Measurements from ENCODE around the gene ERFE. TPM values are rescaled to one million over a fixed set of nuclear protein-coding genes. Genes with fewer than 3 reads are reported as not detected.

ERFE gene
- polyA plus RNA-seq, 1 of the 3 experiments (the other 2 are of a cell fraction): 1.3 TPM

- TF ChIP-seq TAF1 (IDR thresholded peaks at IDR 0.05; ENCODE audit: borderline replicate concordance, low read depth, low read length) (no peak), ZBTB33 (IDR thresholded peaks at IDR 0.05; ENCODE audit: borderline replicate concordance, low read depth) (no peak), NRF1 (IDR thresholded peaks at IDR 0.05; ENCODE audit: low read depth, low read length) (no peak), EZH2phosphoT487 (IDR thresholded peaks at IDR 0.05; ENCODE audit: borderline replicate concordance, low read depth) (no peak), FOSL2 (IDR thresholded peaks at IDR 0.05; ENCODE audit: borderline replicate concordance, low read depth) (no peak), FOXJ3 (CRISPR knock-in tag; IDR thresholded peaks at IDR 0.05) (no peak), USF2 (IDR thresholded peaks at IDR 0.05; ENCODE audit: borderline replicate concordance, low read depth, low read length) (no peak), TEAD4 (IDR thresholded peaks at IDR 0.05; ENCODE audit: borderline replicate concordance, insufficient read depth) (no peak)
Observed at GRCh38 chr2:238144262-238144661, 14.5 kb upstream of the ERFE start (continued).

GRCh38 chr2:238145046-238145445 is 13.7 kb upstream of the ERFE start:
- Histone ChIP-seq H3F3A (replicated peaks; ENCODE audit: insufficient read depth) (no peaks in the 10 kb centered on the region), H3K27ac (ENCODE audit: low read depth in 2 of 2, low read length in 1 of 2) (no peak overlapping the region), H4K20me1 (ENCODE audit: insufficient read depth) (no peaks in the 10 kb centered on the region), H3K9me2 (no peaks in the 10 kb centered on the region), H3K9me3 (no peaks in the 10 kb centered on the region), H3K4me2 (no peak overlapping the region), H3K4me3 (ENCODE audit: low read depth in 2 of 2, low read length in 1 of 2) (no peak overlapping the region), H2AFZ (ENCODE audit: low read depth) (no peak overlapping the region), H3K36me3 (replicated peaks in 1 of 2; ENCODE audit: control insufficient read depth in 1 of 2, insufficient read depth in 2 of 2, low read length in 1 of 2) (no peaks in the 10 kb centered on the region), H3K79me2 (ENCODE audit: insufficient read depth) (no peaks in the 10 kb centered on the region), H3K27me3 (ENCODE audit: insufficient read depth) (no peaks in the 10 kb centered on the region), H3K4me1 (ENCODE audit: control insufficient read depth in 1 of 2, insufficient read depth in 2 of 2, low read depth in 1 of 2, low read length in 1 of 2) (peaks cover 9 to 10% of the 10 kb centered on the region in 2 experiments; a peak in 3 of 4 replicates), H3K9ac (no peak overlapping the region)
- WGBS (ENCODE audit: low lambda C conversion rate): 90% methylated on average over 1 of the region's 12 CpGs
- ChIA-PET CTCF (interaction anchor here (2.0 kb wide), 1 partner anchor 15 kb away, joined by 4 read pairs; no protein-coding TSS in a partner anchor), POLR2A (no interaction called here)
- TF ChIP-seq EP300 (IDR thresholded peaks at IDR 0.05; ENCODE audit: borderline replicate concordance in 1 of 2, low read depth in 1 of 2, low read length in 1 of 2) (no peak), GABPA (IDR thresholded peaks at IDR 0.05; ENCODE audit: low read depth) (no peak), CTCF (IDR thresholded peaks at IDR 0.05) (no peak), TEAD4 (IDR thresholded peaks at IDR 0.05; ENCODE audit: borderline replicate concordance, insufficient read depth) (no peak), GATA2 (CRISPR knock-in tag; IDR thresholded peaks at IDR 0.05) (no peak), MXI1 (IDR thresholded peaks at IDR 0.05; ENCODE audit: low read depth, low read length) (no peak), CHD2 (IDR thresholded peaks at IDR 0.05; ENCODE audit: low read length, partially characterized antibody) (no peak), MAX (IDR thresholded peaks at IDR 0.05; ENCODE audit: low read depth) (no peak), RAD21 (IDR thresholded peaks at IDR 0.05; ENCODE audit: low read length) (no peak), FOXM1 (IDR thresholded peaks at IDR 0.05; ENCODE audit: low read depth) (no peak), FOXJ3 (CRISPR knock-in tag; IDR thresholded peaks at IDR 0.05) (no peak), USF1 (IDR thresholded peaks at IDR 0.05; ENCODE audit: borderline replicate concordance, low read depth) (no peak), RCOR1 (IDR thresholded peaks at IDR 0.05; ENCODE audit: low read length) (no peak), TAF1 (IDR thresholded peaks at IDR 0.05; ENCODE audit: borderline replicate concordance, low read depth, low read length) (no peak), YY1 (IDR thresholded peaks at IDR 0.05; ENCODE audit: low read depth) (no peak), SMC3 (IDR thresholded peaks at IDR 0.05; ENCODE audit: low read depth, low read length) (no peak)
- DNase-seq: no peak
